A549 (cell line): Measurements from ENCODE around the gene RMI1.

Experiments
- CHD4 ChIP-seq: fragments of 200-600 bp; sonication (generic); IDR thresholded peaks from 2 replicates; pipeline ENCODE4 v1.6.1; 2016; ENCODE audit warnings: antibody characterized with exemption, mild to moderate bottlenecking, borderline replicate concordance
- CTCF ChIP-seq: fragments of >200 bp; sonication (Bioruptor Twin); formaldehyde crosslinking; IDR thresholded peaks from 3 replicates; pipeline ENCODE4 v1.5.1; 2016
- ESRRA ChIP-seq: fragments of 150-350 bp; IDR thresholded peaks from 2 replicates; pipeline ENCODE4 v1.6.1; 2014; ENCODE audit warnings: mild to moderate bottlenecking, low read length, borderline replicate concordance
- GATA3 ChIP-seq: IDR thresholded peaks from 2 replicates; pipeline ENCODE4 v1.6.1; 2012; ENCODE audit warnings: borderline replicate concordance
- KDM1A ChIP-seq: fragments of 200-600 bp; sonication (generic); IDR thresholded peaks from 2 replicates; pipeline ENCODE4 v1.6.1; 2016; ENCODE audit warnings: low read depth, mild to moderate bottlenecking
- POLR2A ChIP-seq: IDR thresholded peaks from 2 replicates; pipeline ENCODE4 v1.6.1; 2012; ENCODE audit warnings: mild to moderate bottlenecking, low read length
- RAD21 ChIP-seq, 2 experiments: fragments of >200 bp in 1 of 2; sonication (Bioruptor Twin) in 1 of 2; formaldehyde crosslinking in 1 of 2; IDR thresholded peaks in 1 of 2; conservative IDR thresholded peaks in 1 of 2; 2 replicates in 1 of 2; 3 replicates in 1 of 2; pipeline ENCODE4 v1.6.1; 2012 to 2018; ENCODE audit warnings: inconsistent platforms in 1 of 2
- REST ChIP-seq: fragments of 200-600 bp; sonication (generic); IDR thresholded peaks from 2 replicates; pipeline ENCODE4 v1.6.1; 2016; ENCODE audit warnings: antibody characterized with exemption, mild to moderate bottlenecking, moderate library complexity
- RFX5 ChIP-seq: fragments of 450-650 bp; IDR thresholded peaks from 2 replicates; pipeline ENCODE4 v1.7.1; 2014; ENCODE audit warnings: antibody characterized with exemption, mild to moderate bottlenecking, moderate library complexity
- SREBF2 ChIP-seq: fragments of 450-650 bp; IDR thresholded peaks from 2 replicates; pipeline ENCODE4 v1.6.1; 2014; ENCODE audit warnings: mild to moderate bottlenecking, moderate library complexity

- TF ChIP-seq POLR2A, result no peak
- TF ChIP-seq KDM1A, result no peak
- no peak for TF ChIP-seq RAD21 (conservative IDR thresholded peaks at IDR 0.05 in 1 of 2, IDR thresholded peaks at IDR 0.05 in 1 of 2)
- no peak for TF ChIP-seq ESRRA
- TF ChIP-seq REST, result no peak
- no peak for TF ChIP-seq CTCF
- TF ChIP-seq CHD4, result no peak
- TF ChIP-seq SREBF2, result no peak
- no peak for TF ChIP-seq GATA3
- TF ChIP-seq RFX5, result no peak
Observed at GRCh38 chr9:83933790-83934189, 46.8 kb upstream of the RMI1 start.
